AG09319 (cell line): Measurements from ENCODE around the gene GRIK2.

Source experiments
- DNase-seq: peaks from one replicate; pipeline ENCODE4 v3.0.0-alpha.2; 2010; ENCODE audit warnings: low read depth; ENCODE audit errors: extremely low read depth
- CTCF ChIP-seq: IDR thresholded peaks from 2 replicates; pipeline ENCODE4 v1.5.1; 2011; ENCODE audit warnings: low read depth, mild to moderate bottlenecking, inconsistent platforms, low read length, moderate library complexity

GRIK2 gene

GRCh38 chr6:101818051-101818450 lies 424.5 kb downstream of the GRIK2 start:
- DNase-seq: no peak
- TF ChIP-seq CTCF: no peak

GRCh38 chr6:101824551-101825345 lies 431.2 kb downstream of the GRIK2 start:
- no peak for TF ChIP-seq CTCF
- no peak for DNase-seq

DNA sequence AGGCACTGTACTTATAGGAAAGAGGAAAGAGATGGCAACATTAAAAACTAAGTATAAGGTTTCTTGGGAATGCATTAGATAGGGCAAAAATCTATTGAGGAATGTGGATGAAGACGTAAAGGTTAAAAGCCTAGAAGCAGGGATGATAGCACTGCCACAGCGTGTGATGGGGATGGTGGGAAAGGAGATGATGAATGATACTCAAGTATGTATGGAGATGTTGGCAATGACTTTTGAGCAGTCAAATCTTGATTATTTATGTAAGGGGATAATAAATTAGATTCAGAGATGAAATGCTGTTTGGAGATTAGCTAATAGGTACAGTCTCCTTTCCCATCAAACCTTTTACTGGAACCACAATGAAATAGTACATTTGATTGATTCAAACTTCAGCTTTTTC lies 432.8 kb downstream of the GRIK2 start:
- TF ChIP-seq CTCF: no peak
- no peak for DNase-seq

DNA sequence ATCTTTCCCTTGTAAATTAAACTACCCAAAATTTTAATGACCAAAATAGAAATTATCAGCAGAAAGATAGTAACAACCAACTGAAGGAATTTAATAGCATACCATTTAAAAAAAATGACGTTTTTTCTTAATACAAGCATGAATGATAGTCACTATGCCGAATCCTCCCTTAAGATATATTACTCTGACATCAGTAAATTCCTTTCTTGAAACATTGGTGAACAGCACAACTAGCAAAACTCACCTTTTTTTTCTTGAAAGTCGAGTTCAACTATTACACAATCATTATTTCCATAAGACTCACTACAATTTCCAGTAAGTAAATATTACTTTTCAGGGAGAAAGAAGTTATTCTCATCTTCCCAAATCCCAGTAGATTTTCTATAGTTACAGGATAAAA lies 433.2 kb downstream of the GRIK2 start:
- TF ChIP-seq CTCF: no peak
- DNase-seq: no peak

- no peak for TF ChIP-seq CTCF
- no peak for DNase-seq
Measured at GRCh38 chr6:101830501-101831031, 437.1 kb downstream of the GRIK2 start.

DNA sequence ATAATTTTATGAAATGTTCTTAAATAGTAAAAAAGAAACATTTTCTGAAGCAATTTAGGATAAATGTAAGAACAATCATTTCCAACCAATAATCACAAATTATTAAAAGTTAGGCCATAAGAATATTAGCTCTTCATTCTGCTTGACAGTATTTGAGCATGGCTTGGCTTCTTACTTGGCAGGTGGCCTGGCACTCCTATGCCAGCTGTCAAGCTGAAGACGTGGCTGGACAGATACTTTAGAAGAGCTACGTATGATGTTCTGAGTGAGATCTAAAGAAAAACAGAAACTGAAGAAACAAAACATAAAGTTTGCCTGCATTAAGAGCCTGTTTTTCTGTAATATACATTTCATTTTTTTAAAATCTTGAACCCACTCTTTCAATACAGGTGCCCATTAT lies 438.9 kb downstream of the GRIK2 start:
- TF ChIP-seq CTCF: no peak
- no peak for DNase-seq

DNA sequence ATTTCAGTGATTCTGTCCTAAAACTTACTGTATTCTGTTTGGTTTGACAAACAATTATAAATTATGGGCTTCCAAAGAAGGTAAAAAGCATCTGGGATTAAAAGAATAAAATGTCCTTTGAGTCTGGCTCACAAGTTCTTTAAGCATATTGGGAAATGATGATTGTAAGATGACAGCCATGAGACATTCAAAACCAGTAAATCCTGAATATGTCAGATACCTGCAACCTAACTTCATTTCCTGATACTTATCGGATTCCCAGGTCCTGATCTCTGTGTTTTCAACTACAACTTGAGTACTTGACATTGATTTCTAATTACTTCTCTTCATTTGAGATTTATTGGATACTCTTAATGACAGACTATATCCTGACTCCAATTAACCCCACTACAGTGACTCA lies 446.6 kb downstream of the GRIK2 start:
- no peak for TF ChIP-seq CTCF
- DNase-seq: no peak
